GM12878 (cell line): ENCODE measurements around the gene ADGRE3. TPM values are rescaled to one million over a fixed set of nuclear protein-coding genes. Genes with fewer than 3 reads are reported as not detected.

Experiments used
- ATAC-seq: fragments of 200-7000 bp; cut with Tn5 transposase; 3 replicates; pipeline ENCODE4 v1.9.1; 2020; ENCODE audit warnings: mild to moderate bottlenecking, moderate library complexity
- BruUV-seq: library from RNA; stranded (reverse); fragments of 400-500 nt; replicated peaks from 2 replicates; lab custom pipeline; 2021; lab: Mats Ljungman, UMichigan
- CTCF ChIA-PET: fragments of 300-600 bp; sonication (Branson Sonifier 250); formaldehyde crosslinking; extraction: SDS; loops from one replicate; lab custom pipeline; 2021; ENCODE audit warnings: inconsistent platforms; lab: Yijun Ruan, JAX
- POLR2A ChIA-PET: fragments of 350-600 bp; formaldehyde crosslinking; extraction: SDS; loops from one replicate; lab custom pipeline; 2021; ENCODE audit warnings: inconsistent platforms; lab: Charles Lee
- RAD21 ChIA-PET: fragments of 300-600 bp; sonication (Branson Sonifier 250); formaldehyde crosslinking; loops from one replicate; lab custom pipeline; 2023; ENCODE audit warnings: antibody characterized with exemption; ENCODE audit not compliant: unreplicated experiment; lab: Charles Lee
- SMC1A ChIA-PET: fragments of 300-600 bp; sonication (Branson Sonifier 250); formaldehyde crosslinking; loops from one replicate; lab custom pipeline; 2023; ENCODE audit not compliant: unreplicated experiment, uncharacterized antibody; lab: Charles Lee
- DNase-seq: peaks from one replicate; pipeline ENCODE4 v3.0.0-alpha.2; 2011; ENCODE audit warnings: low read depth, low spot score
- FAIRE-seq: peaks from 3 replicates; lab custom pipeline; 2011; peaks lifted over from hg19 to GRCh38; lab: Jason Lieb, UNC
- H2AFZ ChIP-seq: 2 replicates; pipeline ENCODE4 v1.6.0; 2011; ENCODE audit warnings: low read depth, low read length, control low read depth; ENCODE audit not compliant: control insufficient read depth
- H3K27ac ChIP-seq: 2 replicates; pipeline ENCODE4 v1.5.1; 2011; ENCODE audit warnings: control low read depth; ENCODE audit not compliant: control insufficient read depth, insufficient read depth
- H3K27me3 ChIP-seq, 2 experiments: replicated peaks in 1 of 2; 2 replicates each; pipeline versions ENCODE4 v1.6.0 to v1.6.1; 2011; ENCODE audit warnings: low read length in 1 of 2; ENCODE audit not compliant: control insufficient read depth in 2 of 2, insufficient read depth in 2 of 2
- H3K36me3 ChIP-seq, 2 experiments: 2 replicates each; pipeline ENCODE4 v1.5.1; 2011; ENCODE audit warnings: low read length in 1 of 2; ENCODE audit not compliant: control insufficient read depth in 2 of 2, insufficient read depth in 2 of 2
- H3K4me1 ChIP-seq: 2 replicates; pipeline ENCODE4 v1.6.1; 2011; ENCODE audit warnings: mild to moderate bottlenecking, low read length, moderate library complexity, mixed read lengths; ENCODE audit not compliant: control insufficient read depth, insufficient read depth
- H3K4me2 ChIP-seq: 2 replicates; pipeline ENCODE4 v1.6.0; 2011; ENCODE audit warnings: control low read depth; ENCODE audit not compliant: control insufficient read depth, insufficient read depth
- H3K4me3 ChIP-seq: fragments of 200-600 bp; sonication (generic); 2 replicates; pipeline ENCODE4 v1.5.1; 2016
- H3K79me2 ChIP-seq: 2 replicates; pipeline ENCODE4 v1.6.0; 2011; ENCODE audit warnings: low read length; ENCODE audit not compliant: control insufficient read depth, insufficient read depth
- H3K9ac ChIP-seq: 2 replicates; pipeline ENCODE4 v1.8.0; 2011; ENCODE audit warnings: low read length, control low read depth, mixed read lengths; ENCODE audit not compliant: control insufficient read depth, insufficient read depth
- H3K9me3 ChIP-seq: replicated peaks from 3 replicates; pipeline ENCODE4 v1.5.1; 2011; ENCODE audit warnings: mild to moderate bottlenecking, low read length; ENCODE audit not compliant: control insufficient read depth, insufficient read depth
- H4K20me1 ChIP-seq: 2 replicates; pipeline ENCODE4 v1.6.0; 2011; ENCODE audit not compliant: control insufficient read depth, insufficient read depth
- ATF3 ChIP-seq: IDR thresholded peaks from 2 replicates; pipeline ENCODE4 v1.6.1; 2011; ENCODE audit warnings: low read depth, mild to moderate bottlenecking, low read length, moderate library complexity, borderline replicate concordance; ENCODE audit errors: extremely low read depth
- BACH1 ChIP-seq: fragments of 450-650 bp; IDR thresholded peaks from 2 replicates; pipeline ENCODE4 v1.6.1; 2017; ENCODE audit warnings: mild to moderate bottlenecking, borderline replicate concordance
- GATAD2B ChIP-seq: fragments of 450-650 bp; conservative IDR thresholded peaks from 2 replicates; pipeline ENCODE4 v1.6.1; 2017; ENCODE audit warnings: low read depth, mild to moderate bottlenecking, moderate library complexity
- IKZF2 ChIP-seq, 2 experiments: fragments of 450-650 bp; IDR thresholded peaks; 2 replicates each; pipeline ENCODE4 v1.6.1; 2017; ENCODE audit warnings: mild to moderate bottlenecking in 2 of 2, moderate library complexity in 2 of 2
- NKRF ChIP-seq: fragments of 450-650 bp; conservative IDR thresholded peaks from 2 replicates; pipeline ENCODE4 v1.6.1; 2017; ENCODE audit warnings: mild to moderate bottlenecking, moderate library complexity
- RB1 ChIP-seq: fragments of 450-650 bp; formaldehyde crosslinking; IDR thresholded peaks from 2 replicates; pipeline ENCODE4 v1.6.1; 2017; ENCODE audit warnings: mild to moderate bottlenecking, borderline replicate concordance
- ZNF384 ChIP-seq: IDR thresholded peaks from 2 replicates; pipeline ENCODE4 v1.6.1; 2012; ENCODE audit warnings: low read depth, mild to moderate bottlenecking, low read length, improper control_type of control experiment, borderline replicate concordance
- WGBS: methylation state at CpG from one replicate; pipeline ENCODE4 v1.1.6; 2016; ENCODE audit warnings: low lambda C conversion rate; ENCODE audit not compliant: insufficient replicate concordance, insufficient coverage; ENCODE audit errors: missing lambda C conversion rate; 5-methylcytosine and 5-hydroxymethylcytosine counted together
- in situ Hi-C: fragments of 300-500 bp; cut with MboI; formaldehyde crosslinking; loops from 9 replicates; pipeline ENCODE4 v1.14.3; 2018; ENCODE audit warnings: mixed read lengths
- intact Hi-C: fragments of 100-400 bp; cut with micrococcal nuclease; formaldehyde crosslinking; loops from one replicate; pipeline ENCODE4 v1.14.2; 2022; ENCODE audit not compliant: unreplicated experiment
- polyA plus RNA-seq, 11 experiments: library from polyadenylated mRNA; depleted of rRNA in 4 of 11; unstranded in 6 of 11; stranded (reverse) in 5 of 11; fragments of >200 nt; fragmentation: Nextera tagmentation in 4 of 11; fragmentation: Illumina TruSeq in 1 of 11; extraction: Ambion mirVana in 4 of 11; extraction: Trizol in 1 of 11; gene quantifications; 1 replicate in 1 of 11; 2 replicates in 10 of 11; pipeline versions ENCODE4 v1.2.1 to v1.2.3, GENCODE V29; 2011 to 2016; ENCODE audit warnings: inconsistent platforms in 2 of 11, missing spikeins in 2 of 11, low read depth in 1 of 11
- total RNA-seq, 4 experiments: library from RNA; depleted of rRNA in 3 of 4; stranded (reverse); fragments of >200 nt in 3 of 4; fragmentation: Illumina TruSeq in 1 of 4; extraction: Trizol in 1 of 4; gene quantifications; 2 replicates each; pipeline versions ENCODE4 v1.2.1 to v1.2.3, GENCODE V29; 2013 to 2021

The ADGRE3 gene
- total and polyA plus RNA-seq, 10 of the 15 experiments (the other 5 are each of a cell fraction or from before 2014, with no cell fraction given): 0.04 to 0.10 (median 0.05) TPM; not detected in 6

- no peak for ATAC-seq
Observed at GRCh38 chr19:14649020-14649419, 25.6 kb downstream of the ADGRE3 start.

More at GRCh38 chr19:14649020-14649419, 25.6 kb downstream of the ADGRE3 start:
- Histone ChIP-seq H4K20me1 (no peaks in the 10 kb centered on the region), H3K9ac (no peak overlapping the region), H3K27me3 (no peaks in the 10 kb centered on the region), H3K4me2 (no peak overlapping the region), H3K4me3 (no peak overlapping the region), H3K27ac (no peak overlapping the region), H3K4me1 (no peaks in the 10 kb centered on the region), H2AFZ (no peak overlapping the region), H3K79me2 (no peaks in the 10 kb centered on the region), H3K9me3 (no peaks in the 10 kb centered on the region), H3K36me3 (no peaks in the 10 kb centered on the region)
- ChIA-PET POLR2A (no interaction called here), RAD21 (no interaction called here), CTCF (no interaction called here), SMC1A (no interaction called here)
- intact Hi-C loops (no loop called here), in situ Hi-C loops (no loop called here)
- no peak for DNase-seq
- BruUV-seq: no TSS peak
- TF ChIP-seq ZNF384 (no peak), BACH1 (no peak), ATF3 (no peak), GATAD2B (no peak), IKZF2 (IDR thresholded peaks at IDR 0.05) (0 out of 4 replicates have a peak, but pooled peaks of 1 of the 2 experiments have one; percentile 10), RB1 (no peak), NKRF (no peak)
- no peak for FAIRE-seq
- WGBS: 70% methylated on average over 4 of the region's 4 CpGs
